Naive thymus-derived CD4-positive, alpha-beta T cell (primary cell): ENCODE data around the gene SPECC1. TPM values are rescaled to one million over a fixed set of nuclear protein-coding genes. Genes with fewer than 3 reads are reported as not detected.

Source experiments
- ATAC-seq: fragments of 150-1000 bp; cut with Tn5 transposase; 2 replicates; pipeline ENCODE4 v1.10.0; 2021; ENCODE audit warnings: mild to moderate bottlenecking, moderate library complexity
- CTCF ChIA-PET: fragments of 350-600 bp; sonication (Branson Sonifier 250); formaldehyde crosslinking; loops from one replicate; lab custom pipeline; 2021; ENCODE audit warnings: antibody characterized with exemption; lab: Charles Lee
- POLR2A ChIA-PET: fragments of 350-600 bp; sonication (Branson Sonifier 250); formaldehyde crosslinking; loops from one replicate; lab custom pipeline; 2021; ENCODE audit warnings: antibody characterized with exemption, inconsistent platforms; lab: Charles Lee
- DNase-seq, 9 donors: peaks; one replicate each; pipeline versions ENCODE4 v3.0.0 to v3.0.0-alpha.2; 2020 to 2022; ENCODE audit warnings: mixed read lengths in 1 of 9
- H3K27ac ChIP-seq: one replicate; pipeline ENCODE4 v1.7.0; 2013; ENCODE audit warnings: mild to moderate bottlenecking, low read depth, low read length, moderate library complexity
- H3K27me3 ChIP-seq, 2 donors: one replicate each; pipeline ENCODE4 v1.7.0; 2013; ENCODE audit warnings: low read length in 2 of 2, mild to moderate bottlenecking in 2 of 2, moderate library complexity in 2 of 2; ENCODE audit not compliant: control insufficient read depth in 2 of 2, insufficient read depth in 2 of 2
- H3K36me3 ChIP-seq, 3 experiments: 1 replicate in 2 of 3; 2 replicates in 1 of 3; pipeline ENCODE4 v1.7.0; 2013; ENCODE audit warnings: low read length in 3 of 3, mild to moderate bottlenecking in 3 of 3, moderate library complexity in 1 of 3; ENCODE audit not compliant: insufficient read depth in 3 of 3, control insufficient read depth in 2 of 3
- H3K4me1 ChIP-seq, 2 donors: one replicate each; pipeline ENCODE4 v1.7.0; 2013; ENCODE audit warnings: low read length in 2 of 2, mild to moderate bottlenecking in 2 of 2, moderate library complexity in 1 of 2; ENCODE audit not compliant: control insufficient read depth in 2 of 2, insufficient read depth in 2 of 2
- H3K4me3 ChIP-seq: 2 replicates; pipeline ENCODE4 v1.7.0; 2013; ENCODE audit warnings: mild to moderate bottlenecking, low read length
- H3K9me3 ChIP-seq, 3 experiments: 1 replicate in 2 of 3; 2 replicates in 1 of 3; pipeline ENCODE4 v1.7.0; 2013; ENCODE audit warnings: low read length in 3 of 3; ENCODE audit not compliant: control insufficient read depth in 2 of 3
- H3K27ac Mint-ChIP-seq, 9 donors: one replicate each; pipeline ENCODE4 v1.8.0; 2020 to 2022; ENCODE audit warnings: mixed read lengths in 9 of 9, mild to moderate bottlenecking in 8 of 9, moderate library complexity in 5 of 9, inconsistent platforms in 2 of 9
- H3K27me3 Mint-ChIP-seq, 5 donors: one replicate each; pipeline ENCODE4 v1.8.0; 2021 to 2022; ENCODE audit warnings: mixed read lengths in 5 of 5, mild to moderate bottlenecking in 1 of 5
- H3K36me3 Mint-ChIP-seq, 5 donors: one replicate each; pipeline ENCODE4 v1.8.0; 2020 to 2022; ENCODE audit warnings: mixed read lengths in 5 of 5, mild to moderate bottlenecking in 3 of 5, inconsistent platforms in 1 of 5
- H3K4me1 Mint-ChIP-seq, 7 donors: one replicate each; pipeline ENCODE4 v1.8.0; 2020 to 2022; ENCODE audit warnings: mixed read lengths in 7 of 7, mild to moderate bottlenecking in 3 of 7, inconsistent platforms in 1 of 7
- H3K4me3 Mint-ChIP-seq, 10 donors: one replicate each; pipeline ENCODE4 v1.8.0; 2020 to 2022; ENCODE audit warnings: mild to moderate bottlenecking in 10 of 10, mixed read lengths in 10 of 10, moderate library complexity in 6 of 10, inconsistent platforms in 2 of 10
- H3K9me3 Mint-ChIP-seq, 11 donors: one replicate each; pipeline ENCODE4 v1.8.0; 2020 to 2022; ENCODE audit warnings: mixed read lengths in 11 of 11, mild to moderate bottlenecking in 4 of 11, inconsistent platforms in 1 of 11, moderate library complexity in 1 of 11
- intact Hi-C, 2 donors: fragments of 100-400 bp; cut with micrococcal nuclease; formaldehyde crosslinking; loops; one replicate each; pipeline ENCODE4 v1.15.1; 2023
- polyA plus RNA-seq, 2 donors: library from polyadenylated mRNA; unstranded; fragments of 300-500 nt; fragmentation: Illumina TruSeq; gene quantifications; one replicate each; pipeline ENCODE4 v1.2.3, GENCODE V29; 2021
- total RNA-seq, 6 experiments: library from RNA in 5 of 6; stranded (reverse) in 5 of 6; gene quantifications; 1 replicate in 5 of 6; 2 replicates in 1 of 6; pipeline ENCODE4 v1.2.3 and lab custom pipeline; 2021 to 2026

SPECC1 gene
- total and polyA plus RNA-seq, 7 experiments from 2014 or later = 1.2 to 37.5 (median 4.7) TPM

DNA sequence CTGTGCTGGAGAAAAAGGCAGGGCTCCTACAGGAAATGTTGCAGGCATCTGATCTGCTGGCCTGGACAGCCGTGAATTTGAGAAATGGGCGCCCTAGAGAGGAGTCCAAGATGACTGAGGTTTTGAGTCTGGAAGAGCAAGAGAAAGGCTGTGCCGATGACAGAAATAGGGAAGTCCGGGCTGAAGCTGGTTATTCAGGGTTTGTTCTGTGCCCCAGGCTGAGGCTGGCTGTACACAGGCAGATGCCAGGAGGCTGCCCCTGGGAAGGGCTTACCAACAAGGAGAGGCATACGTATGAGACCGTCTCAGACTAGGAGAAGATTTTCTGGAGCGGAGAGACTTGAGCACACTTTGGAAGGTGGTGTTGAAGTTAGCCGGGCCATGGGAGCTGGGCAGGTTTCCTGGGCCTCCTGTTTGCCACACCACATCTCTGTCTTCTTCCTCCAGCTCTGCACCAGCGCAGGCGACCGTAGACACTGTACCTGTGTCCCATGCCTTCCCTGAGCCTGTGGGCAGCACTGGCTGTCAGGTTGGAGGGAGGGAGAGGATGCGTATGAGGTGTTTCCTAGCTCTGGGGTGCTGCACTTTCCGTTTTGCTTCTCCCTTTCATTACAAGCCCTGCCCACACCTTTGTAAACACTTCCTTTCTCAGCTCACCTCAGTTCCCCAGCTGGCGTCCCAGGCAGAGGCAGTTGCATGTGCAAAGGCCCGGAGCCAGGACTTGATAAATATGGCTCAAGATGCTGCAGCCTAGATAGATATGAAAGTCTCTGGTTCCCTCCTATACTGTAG lies 80.8 kb downstream of the SPECC1 start:
- H3K27ac Mint-ChIP-seq = no peak overlapping the region
- ATAC-seq (no peak), DNase-seq (no peak)
- no peaks in the 10 kb centered on the region for H3K4me1 ChIP-seq
- peaks cover 0 to 3% (median 0%) of the 10 kb centered on the region in 5 donors for H3K27me3 Mint-ChIP-seq
- peaks cover 0 to 14% (median 6%) of the 10 kb centered on the region in 7 donors for H3K4me1 Mint-ChIP-seq
- intact Hi-C loops = no loop called here
- H3K27ac ChIP-seq = no peak overlapping the region
- H3K9me3 Mint-ChIP-seq = peaks cover 0 to 2% (median 0%) of the 10 kb centered on the region in 11 donors
- no peaks in the 10 kb centered on the region for H3K9me3 ChIP-seq
- ChIA-PET CTCF (interaction anchor here (0.6 to 1.7 kb wide), 3 partner anchors 11 to 97 kb away, joined by 3 to 5 read pairs (median 3); no protein-coding TSS in a partner anchor), POLR2A (interaction anchor here (0.6 kb wide), 1 partner anchor 155 kb away, joined by 3 read pairs; no protein-coding TSS in a partner anchor)
- H3K4me3 Mint-ChIP-seq = no peak overlapping the region
- H3K36me3 ChIP-seq = no peaks in the 10 kb centered on the region
- H3K36me3 Mint-ChIP-seq = no peaks in the 10 kb centered on the region
- H3K27me3 ChIP-seq = no peaks in the 10 kb centered on the region
- H3K4me3 ChIP-seq = no peak overlapping the region

DNA sequence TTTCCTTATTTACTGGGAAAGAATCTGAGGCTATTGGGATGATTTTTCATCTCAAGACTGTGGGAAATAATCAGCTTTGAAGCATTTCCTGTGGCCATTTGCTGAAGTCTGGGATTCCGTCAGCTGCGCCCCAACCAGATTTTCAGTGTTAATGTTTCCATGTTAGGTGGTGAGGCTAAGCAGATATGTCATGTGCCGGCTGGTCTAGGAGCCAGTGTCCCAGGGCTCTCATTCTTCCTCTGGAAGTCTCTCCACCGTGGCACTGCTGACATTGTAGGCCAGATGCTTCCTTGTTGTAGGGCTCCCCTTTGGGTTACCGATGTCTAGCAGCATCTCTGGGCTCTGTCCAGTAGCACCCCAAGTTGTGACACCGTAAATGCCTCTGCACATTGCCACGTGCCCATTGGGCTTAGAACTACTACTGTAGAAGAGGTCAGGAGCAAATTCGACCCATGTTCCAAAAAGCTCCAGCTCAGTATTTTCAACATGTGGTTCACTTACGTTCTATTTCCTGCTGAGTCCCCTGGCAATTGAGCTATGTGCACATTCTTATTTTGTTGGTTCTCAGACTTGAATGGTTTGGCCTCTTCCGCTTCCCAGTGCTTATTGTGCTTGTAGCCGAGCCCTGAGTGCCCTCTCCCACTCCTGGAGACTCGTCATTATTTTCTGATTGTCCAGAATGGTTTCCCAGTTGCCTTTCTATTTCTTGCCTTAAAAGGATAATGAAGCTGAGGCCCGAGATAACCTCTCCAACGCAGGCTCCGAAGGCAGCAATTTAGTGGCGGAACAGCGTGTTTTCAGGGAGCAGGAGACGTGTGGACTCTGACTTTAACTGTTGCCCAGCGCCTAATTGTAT lies 82.2 kb downstream of the SPECC1 start:
- no peaks in the 10 kb centered on the region for H3K36me3 ChIP-seq
- H3K27me3 ChIP-seq = no peaks in the 10 kb centered on the region
- no peaks in the 10 kb centered on the region for H3K9me3 ChIP-seq
- Mint-ChIP-seq H3K4me1 (peaks cover 0 to 14% (median 6%) of the 10 kb centered on the region in 7 donors), H3K27ac (no peak overlapping the region), H3K27me3 (peaks cover 0 to 3% (median 0%) of the 10 kb centered on the region in 5 donors), H3K36me3 (no peaks in the 10 kb centered on the region), H3K4me3 (no peak overlapping the region), H3K9me3 (peaks cover 0 to 2% (median 0%) of the 10 kb centered on the region in 11 donors)
- ATAC-seq = no peak
- no peaks in the 10 kb centered on the region for H3K4me1 ChIP-seq
- POLR2A ChIA-PET = no interaction called here
- DNase-seq = no peak
- H3K27ac ChIP-seq = no peak overlapping the region
- CTCF ChIA-PET = no interaction called here
- intact Hi-C loops = no loop called here
- no peak overlapping the region for H3K4me3 ChIP-seq

DNA sequence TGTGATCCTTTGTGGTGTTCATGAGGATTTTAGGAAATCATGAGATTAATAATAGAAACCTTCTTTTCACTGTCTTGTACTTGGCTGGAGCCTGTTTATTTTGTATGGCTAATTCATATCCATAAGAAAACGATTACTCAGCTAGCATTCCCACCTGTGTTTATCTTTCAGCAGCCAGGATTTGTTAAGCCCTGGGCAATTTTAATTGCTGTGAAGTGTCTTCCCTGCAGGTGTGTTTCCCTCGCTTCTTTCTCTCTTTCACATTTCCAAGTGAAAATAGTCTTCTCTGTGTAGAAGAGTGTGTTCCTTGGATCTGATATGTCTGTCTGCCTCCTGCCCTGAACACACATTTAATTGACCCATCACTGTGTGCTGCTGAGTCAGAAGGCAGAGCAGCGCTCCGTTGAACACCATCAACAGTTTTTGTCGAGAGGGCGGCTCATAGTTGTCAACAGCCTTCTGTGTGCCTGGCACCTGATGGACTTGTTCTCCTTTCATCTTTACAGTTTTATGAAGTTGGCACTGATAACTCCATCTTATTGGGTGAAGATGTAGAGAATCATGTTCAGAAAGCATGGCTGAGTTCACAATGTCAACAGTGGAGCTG lies 83.2 kb downstream of the SPECC1 start:
- ATAC-seq (no peak), DNase-seq (no peak)
- H3K4me1 Mint-ChIP-seq = peaks cover 0 to 12% (median 6%) of the 10 kb centered on the region in 7 donors
- peaks cover 0 to 2% (median 0%) of the 10 kb centered on the region in 11 donors for H3K9me3 Mint-ChIP-seq
- no peaks in the 10 kb centered on the region for H3K9me3 ChIP-seq
- no peak overlapping the region for H3K27ac ChIP-seq
- H3K4me1 ChIP-seq = no peaks in the 10 kb centered on the region
- no peaks in the 10 kb centered on the region for H3K27me3 ChIP-seq
- no peak overlapping the region for H3K27ac Mint-ChIP-seq
- H3K4me3 ChIP-seq = no peak overlapping the region
- CTCF ChIA-PET = no interaction called here
- no peak overlapping the region for H3K4me3 Mint-ChIP-seq
- H3K27me3 Mint-ChIP-seq = peaks cover 0 to 3% (median 0%) of the 10 kb centered on the region in 5 donors
- H3K36me3 ChIP-seq = no peaks in the 10 kb centered on the region
- POLR2A ChIA-PET = no interaction called here
- intact Hi-C loops = no loop called here
- no peaks in the 10 kb centered on the region for H3K36me3 Mint-ChIP-seq

DNA sequence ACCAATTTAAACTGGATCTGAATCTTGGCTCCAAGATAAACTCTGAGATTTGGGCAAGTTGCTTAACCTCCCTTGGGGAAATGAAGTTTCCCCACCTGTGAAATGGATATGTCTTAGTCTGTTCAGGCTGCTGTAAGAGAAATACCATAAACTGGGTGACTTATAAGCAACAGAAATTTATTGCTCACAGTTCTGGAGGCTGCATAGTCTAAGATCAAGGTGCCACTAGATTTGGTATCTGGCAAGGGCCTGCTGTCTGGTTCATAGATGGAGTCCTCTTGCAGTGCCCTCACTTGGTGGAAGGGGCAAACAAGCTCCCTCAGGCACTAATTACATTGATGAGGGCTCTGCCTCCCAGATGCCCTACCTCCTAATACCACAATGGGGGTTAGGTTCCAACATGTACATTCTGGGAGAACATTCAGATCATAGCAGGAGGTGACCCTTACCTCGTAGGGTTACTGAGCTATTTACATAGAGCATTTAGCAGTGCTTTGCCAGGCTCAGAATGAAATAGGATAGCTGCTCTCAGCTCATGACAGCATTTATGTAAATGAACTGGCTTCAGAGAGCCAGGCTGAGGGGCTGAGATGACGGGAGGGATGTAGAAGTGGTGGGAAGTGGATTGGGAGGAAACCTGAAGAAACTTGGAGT lies 83.9 kb downstream of the SPECC1 start:
- POLR2A ChIA-PET = no interaction called here
- H3K36me3 ChIP-seq = no peaks in the 10 kb centered on the region
- intact Hi-C loops = no loop called here
- no peak overlapping the region for H3K27ac ChIP-seq
- H3K36me3 Mint-ChIP-seq = peaks cover 0 to 3% (median 0%) of the 10 kb centered on the region in 5 donors
- H3K9me3 ChIP-seq = no peaks in the 10 kb centered on the region
- H3K4me3 Mint-ChIP-seq = no peak overlapping the region
- H3K4me1 ChIP-seq = no peaks in the 10 kb centered on the region
- H3K4me1 Mint-ChIP-seq = peaks cover 0 to 12% (median 6%) of the 10 kb centered on the region in 7 donors
- H3K9me3 Mint-ChIP-seq = peaks cover 0 to 2% (median 0%) of the 10 kb centered on the region in 11 donors
- no peak overlapping the region for H3K27ac Mint-ChIP-seq
- no peak overlapping the region for H3K4me3 ChIP-seq
- H3K27me3 Mint-ChIP-seq = peaks cover 0 to 3% (median 0%) of the 10 kb centered on the region in 5 donors
- DNase-seq = no peak
- CTCF ChIA-PET = no interaction called here
- ATAC-seq = no peak
- H3K27me3 ChIP-seq = no peaks in the 10 kb centered on the region

DNA sequence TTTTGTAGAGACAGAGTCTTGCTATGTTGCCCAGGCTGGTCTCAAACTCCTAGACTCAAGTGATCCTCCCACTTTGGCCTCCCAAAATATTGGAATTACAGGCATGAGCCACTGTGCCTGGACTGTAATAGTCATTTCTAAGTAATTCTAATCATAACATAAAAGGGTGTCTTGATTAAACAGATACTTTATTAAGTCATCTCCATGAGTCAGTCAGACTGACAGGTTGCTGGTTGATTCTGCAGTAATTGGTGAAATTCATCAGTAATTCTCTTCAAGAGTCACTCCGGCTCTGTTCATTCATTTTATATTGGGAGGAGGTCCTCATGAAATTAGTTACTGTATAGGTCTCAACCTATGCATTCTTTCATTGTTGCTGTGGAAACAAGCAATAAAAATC lies 85.6 kb downstream of the SPECC1 start:
- no peak overlapping the region for H3K27ac Mint-ChIP-seq
- H3K36me3 Mint-ChIP-seq = peaks cover 0 to 4% (median 0%) of the 10 kb centered on the region in 5 donors
- intact Hi-C loops = no loop called here
- peaks cover 0 to 6% (median 0%) of the 10 kb centered on the region in 5 donors for H3K27me3 Mint-ChIP-seq
- H3K4me1 Mint-ChIP-seq = peaks cover 0 to 10% (median 6%) of the 10 kb centered on the region in 7 donors
- DNase-seq (no peak), ATAC-seq (no peak)
- no peak overlapping the region for H3K4me3 Mint-ChIP-seq
- POLR2A ChIA-PET = no interaction called here
- Histone ChIP-seq H3K36me3 (no peaks in the 10 kb centered on the region), H3K27ac (no peak overlapping the region), H3K9me3 (no peaks in the 10 kb centered on the region), H3K27me3 (no peaks in the 10 kb centered on the region), H3K4me3 (no peak overlapping the region), H3K4me1 (no peaks in the 10 kb centered on the region)
- CTCF ChIA-PET = no interaction called here
- H3K9me3 Mint-ChIP-seq = peaks cover 0 to 2% (median 0%) of the 10 kb centered on the region in 11 donors
